OCI-LY1 (cell line): ENCODE data around the gene CNTNAP4.

ENCODE experiments used
- H2AFZ ChIP-seq: fragments of 200-600 bp; sonication (generic), shearing (Covaris generic); 2 replicates; pipeline ENCODE4 v1.6.0; 2014; ENCODE audit warnings: antibody characterized with exemption, mild to moderate bottlenecking, low read length
- H3F3A ChIP-seq: fragments of 200-600 bp; sonication (generic), shearing (Covaris generic); 2 replicates; pipeline ENCODE4 v1.6.0; 2014; ENCODE audit warnings: mild to moderate bottlenecking, antibody characterized with exemption, low read length, moderate library complexity; ENCODE audit not compliant: insufficient read depth
- H3K27ac ChIP-seq: fragments of 200-600 bp; sonication (generic); 2 replicates; pipeline ENCODE4 v1.5.1; 2014; ENCODE audit warnings: low read length, mixed run types, mild to moderate bottlenecking, low read depth; ENCODE audit not compliant: poor library complexity, severe bottlenecking
- H3K27me3 ChIP-seq: fragments of 200-600 bp; sonication (generic); 2 replicates; pipeline ENCODE4 v1.6.0; 2014; ENCODE audit warnings: antibody characterized with exemption, mild to moderate bottlenecking, low read length, moderate library complexity; ENCODE audit not compliant: insufficient read depth
- H3K36me3 ChIP-seq: fragments of 200-600 bp; sonication (generic); 2 replicates; pipeline ENCODE4 v1.6.1; 2014; ENCODE audit warnings: mild to moderate bottlenecking, antibody characterized with exemption, low read length, moderate library complexity, mixed read lengths; ENCODE audit not compliant: insufficient read depth
- H3K4me1 ChIP-seq: fragments of 200-600 bp; sonication (generic); 2 replicates; pipeline ENCODE4 v1.5.1; 2014; ENCODE audit warnings: mild to moderate bottlenecking, low read length, moderate library complexity; ENCODE audit not compliant: insufficient read depth, severe bottlenecking
- H3K4me2 ChIP-seq: fragments of 200-600 bp; sonication (generic), shearing (Covaris generic); 2 replicates; pipeline ENCODE4 v1.6.1; 2014; ENCODE audit warnings: low read length
- H3K4me3 ChIP-seq: fragments of 200-600 bp; sonication (generic); 2 replicates; pipeline ENCODE4 v1.5.1; 2014; ENCODE audit warnings: low read length, low read depth, mild to moderate bottlenecking, mixed read lengths; ENCODE audit not compliant: poor library complexity, severe bottlenecking
- H3K79me2 ChIP-seq: fragments of 200-600 bp; shearing (Covaris generic); 2 replicates; pipeline ENCODE4 v1.6.1; 2016; ENCODE audit warnings: mixed run types, low read length, mixed read lengths; ENCODE audit not compliant: insufficient read depth
- H3K9ac ChIP-seq: fragments of 200-600 bp; sonication (generic), shearing (Covaris generic); 2 replicates; pipeline ENCODE4 v1.6.1; 2014; ENCODE audit warnings: mild to moderate bottlenecking, low read length, mixed read lengths
- H3K9me2 ChIP-seq: fragments of 200-600 bp; sonication (generic), shearing (Covaris generic); 2 replicates; pipeline ENCODE4 v1.6.1; 2014; ENCODE audit warnings: low read depth, mild to moderate bottlenecking, low read length, mixed read lengths
- H3K9me3 ChIP-seq: fragments of 200-600 bp; shearing (Covaris generic); 2 replicates; pipeline ENCODE4 v1.6.1; 2014; ENCODE audit warnings: low read length, mixed read lengths
- H4K20me1 ChIP-seq: fragments of 200-600 bp; sonication (generic), shearing (Covaris generic); 2 replicates; pipeline ENCODE4 v1.6.0; 2016; ENCODE audit warnings: mild to moderate bottlenecking, low read length; ENCODE audit not compliant: insufficient read depth
- CTCF ChIP-seq: fragments of 200-600 bp; sonication (generic), shearing (Covaris generic); IDR thresholded peaks from 2 replicates; pipeline ENCODE4 v1.5.1; 2017; ENCODE audit warnings: mild to moderate bottlenecking, antibody characterized with exemption, low read length, moderate library complexity, mixed read lengths
- EZH2 ChIP-seq: fragments of 200-600 bp; sonication (generic), shearing (Covaris generic); IDR thresholded peaks from 2 replicates; pipeline ENCODE4 v1.8.0; 2017; ENCODE audit warnings: borderline replicate concordance, mixed run types, mild to moderate bottlenecking, antibody characterized with exemption, low read length, moderate library complexity, mixed read lengths

CNTNAP4 gene

DNA sequence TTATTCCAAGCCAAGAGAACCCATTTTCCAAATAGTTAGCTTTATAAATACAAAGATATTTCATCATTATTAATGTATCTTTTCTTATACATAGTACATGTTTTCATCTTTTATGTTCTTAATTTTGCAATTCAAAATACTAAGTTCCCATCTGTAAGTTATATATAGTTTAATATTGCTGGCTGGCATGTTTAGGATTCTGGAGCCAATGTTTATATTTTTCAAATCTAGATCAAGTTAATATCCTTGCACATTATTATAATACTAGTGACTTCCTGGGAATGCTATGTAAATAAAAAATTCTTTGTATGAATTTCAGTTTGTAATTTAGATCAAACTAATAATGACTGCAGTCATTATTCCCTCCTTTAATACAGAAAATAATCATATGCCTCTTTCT is 189.7 kb downstream of the CNTNAP4 start:
- Histone ChIP-seq H3F3A (no peaks in the 10 kb centered on the region), H3K36me3 (no peaks in the 10 kb centered on the region), H2AFZ (no peak overlapping the region), H3K4me1 (no peaks in the 10 kb centered on the region), H3K9me3 (no peaks in the 10 kb centered on the region), H3K4me2 (no peak overlapping the region), H4K20me1 (no peaks in the 10 kb centered on the region), H3K27ac (no peak overlapping the region), H3K9ac (no peak overlapping the region), H3K79me2 (no peaks in the 10 kb centered on the region), H3K4me3 (no peak overlapping the region), H3K9me2 (no peaks in the 10 kb centered on the region), H3K27me3 (no peaks in the 10 kb centered on the region)
- TF ChIP-seq EZH2 (no peak), CTCF (no peak)

GRCh38 chr16:76474048-76474447 is 196.8 kb downstream of the CNTNAP4 start:
- no peaks in the 10 kb centered on the region for H3K36me3 ChIP-seq
- H3K9me2 ChIP-seq = no peaks in the 10 kb centered on the region
- no peak overlapping the region for H3K4me2 ChIP-seq
- H3K4me3 ChIP-seq = no peak overlapping the region
- no peaks in the 10 kb centered on the region for H4K20me1 ChIP-seq
- H3K4me1 ChIP-seq = no peaks in the 10 kb centered on the region
- no peaks in the 10 kb centered on the region for H3K27me3 ChIP-seq
- TF ChIP-seq EZH2 (no peak), CTCF (no peak)
- H3K9me3 ChIP-seq = no peaks in the 10 kb centered on the region
- no peaks in the 10 kb centered on the region for H3F3A ChIP-seq
- no peaks in the 10 kb centered on the region for H3K79me2 ChIP-seq
- H3K27ac ChIP-seq = no peak overlapping the region
- no peak overlapping the region for H3K9ac ChIP-seq
- H2AFZ ChIP-seq = no peak overlapping the region

GRCh38 chr16:76478105-76478504 is 200.9 kb downstream of the CNTNAP4 start:
- H3K27ac ChIP-seq = no peak overlapping the region
- no peak overlapping the region for H3K4me2 ChIP-seq
- no peaks in the 10 kb centered on the region for H4K20me1 ChIP-seq
- H3K4me1 ChIP-seq = no peaks in the 10 kb centered on the region
- no peaks in the 10 kb centered on the region for H3K27me3 ChIP-seq
- H3K36me3 ChIP-seq = no peaks in the 10 kb centered on the region
- H3K9me2 ChIP-seq = no peaks in the 10 kb centered on the region
- H3K79me2 ChIP-seq = no peaks in the 10 kb centered on the region
- no peaks in the 10 kb centered on the region for H3K9me3 ChIP-seq
- H3F3A ChIP-seq = no peaks in the 10 kb centered on the region
- TF ChIP-seq EZH2 = no peak
- TF ChIP-seq CTCF = no peak
- no peak overlapping the region for H2AFZ ChIP-seq
- H3K4me3 ChIP-seq = no peak overlapping the region
- no peak overlapping the region for H3K9ac ChIP-seq
